Stimulated activated CD4-positive, alpha-beta T cell treated with anti-CD3 and anti-CD28 coated beads, Interleukin-12 subunit alpha, Interleukin-12 subunit beta, amount 100 ng/mL, for 4 hours (primary cell): ENCODE measurements around the gene GHRL.
"Not testable (repeated sequence)": the region's sequence is repeated elsewhere in the genome, so short reads cannot be mapped to it uniquely, and the experiment has no call there.

Experiments
- DNase-seq: peaks from one replicate; pipeline ENCODE4 v3.0.0-alpha.2; 2020

The GHRL gene

GRCh38 chr3:10322352-10322710 lies 29.6 kb upstream of the GHRL start:
- DNase-seq, result no peak

GRCh38 chr3:10321630-10322351 lies 29.0 kb upstream of the GHRL start:
- no peak for DNase-seq

GRCh38 chr3:10320320-10320677 lies 27.6 kb upstream of the GHRL start:
- no peak for DNase-seq

- no peak for DNase-seq
Measured at GRCh38 chr3:10319804-10320203, 27.1 kb upstream of the GHRL start.

GRCh38 chr3:10319251-10319650 lies 26.5 kb upstream of the GHRL start:
- no peak for DNase-seq

- no peak for DNase-seq
Measured at GRCh38 chr3:10317961-10318350, 25.2 kb upstream of the GHRL start.

- DNase-seq, result no peak
Measured at GRCh38 chr3:10317311-10317960, 24.7 kb upstream of the GHRL start.

GRCh38 chr3:10315771-10316344 lies 23.1 kb upstream of the GHRL start:
- no peak for DNase-seq

- DNase-seq, result no peak
Measured at GRCh38 chr3:10315101-10315500, 22.4 kb upstream of the GHRL start.

GRCh38 chr3:10312861-10313260 lies 20.1 kb upstream of the GHRL start:
- no peak for DNase-seq

GRCh38 chr3:10312391-10312790 lies 19.6 kb upstream of the GHRL start:
- no peak for DNase-seq

- no peak for DNase-seq
Measured at GRCh38 chr3:10311710-10312109, 19.0 kb upstream of the GHRL start.

- DNase-seq, result no peak
Measured at GRCh38 chr3:10310578-10310977, 17.8 kb upstream of the GHRL start.

GRCh38 chr3:10309736-10310135 lies 17.0 kb upstream of the GHRL start:
- no peak for DNase-seq

GRCh38 chr3:10308678-10309077 lies 15.9 kb upstream of the GHRL start:
- no peak for DNase-seq

- DNase-seq, result no peak
Measured at GRCh38 chr3:10306156-10306555, 13.4 kb upstream of the GHRL start.

GRCh38 chr3:10305331-10305902 lies 12.7 kb upstream of the GHRL start:
- no peak for DNase-seq

- no peak for DNase-seq
Measured at GRCh38 chr3:10304905-10305304, 12.2 kb upstream of the GHRL start.

- DNase-seq, result no peak
Measured at GRCh38 chr3:10303785-10304184, 11.0 kb upstream of the GHRL start.

- DNase-seq, result no peak
Measured at GRCh38 chr3:10303105-10303504, 10.4 kb upstream of the GHRL start.

- DNase-seq, result no peak
Measured at GRCh38 chr3:10300087-10300486, 7.3 kb upstream of the GHRL start.

GRCh38 chr3:10299679-10300078 lies 6.9 kb upstream of the GHRL start:
- DNase-seq, result no peak

- DNase-seq, result no peak
Measured at GRCh38 chr3:10299175-10299574, 6.4 kb upstream of the GHRL start.

- DNase-seq, result not testable (repeated sequence)
Measured at GRCh38 chr3:10298064-10298463, 5.3 kb upstream of the GHRL start.
